Measurements from ENCODE around the gene SAP25. TPM values are rescaled to one million over a fixed set of nuclear protein-coding genes. Genes with fewer than 3 reads are reported as not detected.

Gene SAP25
- total RNA-seq (2022; extraction: Qiagen RNA extraction; ENCODE audit: low read depth), result 0.61 to 0.85 TPM (median 0.71 TPM) in 5 replicates

GRCh38 chr7:100573691-100574361 lies at the start of gene SAP25:
SAP25 (minus strand) TSS chr7:100573900; CDS start chr7:100573742, 158 bp downstream.

GRCh38 chr7:100611983-100612729 lies 38.5 kb upstream of the SAP25 start, which contains the start of gene MOSPD3:
MOSPD3 (plus strand) TSS chr7:100612540; CDS start chr7:100612792, 252 bp downstream.

GRCh38 chr7:100586266-100587025 lies 12.7 kb upstream of the SAP25 start, which contains the start of gene FBXO24:
FBXO24 (plus strand) TSS chr7:100586328; CDS start chr7:100586626, 298 bp downstream.

DNA sequence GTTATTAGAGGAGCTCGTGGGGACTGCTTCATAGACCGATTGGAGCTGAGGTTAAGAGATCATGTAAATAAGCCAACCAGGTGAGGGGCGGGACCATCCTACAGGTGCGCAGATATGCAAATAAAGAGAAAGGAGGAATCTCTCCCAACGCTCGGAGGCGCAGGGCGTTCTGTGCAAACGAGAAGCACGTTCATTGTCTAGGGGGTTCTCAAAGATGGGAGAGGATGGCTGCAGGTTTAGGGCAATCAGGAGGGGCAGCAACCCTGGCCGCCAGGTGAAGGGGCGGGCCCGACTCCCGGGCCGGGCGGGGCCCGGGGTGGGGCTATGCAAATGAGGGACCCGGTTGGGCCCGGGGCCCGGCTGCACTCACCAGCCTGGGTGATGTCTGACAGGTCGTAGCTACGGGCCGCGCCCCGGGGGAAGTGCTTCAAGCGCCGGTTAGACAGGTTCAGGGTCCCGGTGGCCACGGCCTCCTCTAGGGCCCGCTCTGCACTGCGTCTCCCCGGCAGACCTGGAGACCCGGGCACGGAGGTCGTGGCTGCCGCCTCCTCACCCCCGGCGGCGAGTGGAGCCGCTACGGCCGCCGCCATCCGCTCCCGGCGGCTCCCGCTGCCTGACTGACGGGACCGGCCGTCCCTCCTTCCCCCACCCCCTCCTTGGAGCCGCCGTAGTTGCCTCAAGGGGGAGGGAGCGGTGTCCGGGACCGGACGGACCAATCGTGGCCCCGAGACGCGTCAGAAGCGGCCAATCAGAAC lies 12.0 kb upstream of the SAP25 start, which contains the start of gene LRCH4:
Gene LRCH4 (minus strand): TSS at position 619 of the 755 bp plus-strand sequence. CDS start 29 bp downstream, at position 590.

GRCh38 chr7:100538654-100539435 lies 34.9 kb downstream of the SAP25 start, which contains the start of gene AGFG2:
AGFG2 (plus strand) TSS chr7:100539203; CDS start chr7:100539347, 144 bp downstream.

Other genes with a start within 250 kb of the SAP25 start
- gene PILRB, start 215.8 kb downstream of the SAP25 start, total RNA-seq (2022; extraction: Qiagen RNA extraction; ENCODE audit: low read depth), result 25.8 to 35.2 TPM (median 31.2 TPM) in 5 replicates
- 4.0 to 6.4 TPM (median 5.4 TPM) in 5 replicates for gene PILRA, start 200.4 kb downstream of the SAP25 start, total RNA-seq (2022; extraction: Qiagen RNA extraction; ENCODE audit: low read depth)
- 0.91 to 1.7 TPM (median 1.6 TPM) in 5 replicates for gene ZCWPW1, start 145.2 kb downstream of the SAP25 start, total RNA-seq (2022; extraction: Qiagen RNA extraction; ENCODE audit: low read depth)
- 41.3 to 51.2 TPM (median 46.2 TPM) in 5 replicates for gene MEPCE, start 144.1 kb downstream of the SAP25 start, total RNA-seq (2022; extraction: Qiagen RNA extraction; ENCODE audit: low read depth)
- 34.2 to 53.7 TPM (median 51.8 TPM) in 5 replicates for gene PPP1R35, start 137.4 kb downstream of the SAP25 start, total RNA-seq (2022; extraction: Qiagen RNA extraction; ENCODE audit: low read depth)
- gene SPACDR, start 109.6 kb downstream of the SAP25 start, total RNA-seq (2022; extraction: Qiagen RNA extraction; ENCODE audit: low read depth), result 0.60 to 0.96 TPM (median 0.77 TPM) in 4 of 5 replicates, not detected in the other
- 30.8 to 38.7 TPM (median 35.0 TPM) in 5 replicates for gene TSC22D4, start 94.7 kb downstream of the SAP25 start, total RNA-seq (2022; extraction: Qiagen RNA extraction; ENCODE audit: low read depth)
- gene NYAP1, start 90.0 kb downstream of the SAP25 start, total RNA-seq (2022; extraction: Qiagen RNA extraction; ENCODE audit: low read depth), result 0.77 to 1.3 TPM (median 1.2 TPM) in 5 replicates
- gene AGFG2, start 34.7 kb downstream of the SAP25 start, total RNA-seq (2022; extraction: Qiagen RNA extraction; ENCODE audit: low read depth), result 11.3 to 15.4 TPM (median 12.6 TPM) in 5 replicates
- 10.6 to 16.3 TPM (median 15.0 TPM) in 5 replicates for gene LRCH4, start 12.2 kb upstream of the SAP25 start, total RNA-seq (2022; extraction: Qiagen RNA extraction; ENCODE audit: low read depth)
- 0.14 to 0.60 TPM (median 0.35 TPM) in 5 replicates for gene FBXO24, start 12.4 kb upstream of the SAP25 start, total RNA-seq (2022; extraction: Qiagen RNA extraction; ENCODE audit: low read depth)
- 6.2 to 12.4 TPM (median 7.8 TPM) in 5 replicates for gene PCOLCE, start 28.5 kb upstream of the SAP25 start, total RNA-seq (2022; extraction: Qiagen RNA extraction; ENCODE audit: low read depth)
- 16.2 to 22.1 TPM (median 19.5 TPM) in 5 replicates for gene MOSPD3, start 38.6 kb upstream of the SAP25 start, total RNA-seq (2022; extraction: Qiagen RNA extraction; ENCODE audit: low read depth)
- gene TFR2, start 67.7 kb upstream of the SAP25 start, total RNA-seq (2022; extraction: Qiagen RNA extraction; ENCODE audit: low read depth), result 2.6 to 3.4 TPM (median 2.9 TPM) in 5 replicates
- gene ACTL6B, start 82.5 kb upstream of the SAP25 start, total RNA-seq (2022; extraction: Qiagen RNA extraction; ENCODE audit: low read depth), result not detected in 5 replicates
- gene GNB2, start 99.8 kb upstream of the SAP25 start, total RNA-seq (2022; extraction: Qiagen RNA extraction; ENCODE audit: low read depth), result 165 to 268 TPM (median 251 TPM) in 5 replicates
- gene GIGYF1, start 120.3 kb upstream of the SAP25 start, total RNA-seq (2022; extraction: Qiagen RNA extraction; ENCODE audit: low read depth), result 16.1 to 22.5 TPM (median 17.8 TPM) in 5 replicates
- 72.6 to 107 TPM (median 103 TPM) in 5 replicates for gene POP7, start 132.2 kb upstream of the SAP25 start, total RNA-seq (2022; extraction: Qiagen RNA extraction; ENCODE audit: low read depth)
- 0.03 TPM in 1 of 5 replicates, not detected in the others for gene EPO, start 146.6 kb upstream of the SAP25 start, total RNA-seq (2022; extraction: Qiagen RNA extraction; ENCODE audit: low read depth)
- gene ZAN, start 159.7 kb upstream of the SAP25 start, total RNA-seq (2022; extraction: Qiagen RNA extraction; ENCODE audit: low read depth), result not detected in 5 replicates